K562 (cell line): ENCODE data around the gene RTP3. TPM values are rescaled to one million over a fixed set of nuclear protein-coding genes. Genes with fewer than 3 reads are reported as not detected.

Experiments
- ARID1B ChIP-seq: fragments of 450-650 bp; IDR thresholded peaks from 2 replicates; pipeline ENCODE4 v1.6.1; 2016; ENCODE audit warnings: antibody characterized with exemption, mild to moderate bottlenecking, inconsistent platforms
- CBFA2T3 ChIP-seq: fragments of 450-650 bp; IDR thresholded peaks from 2 replicates; pipeline ENCODE4 v1.6.1; 2017
- CHD1 ChIP-seq: fragments of 200-600 bp; sonication (generic); IDR thresholded peaks from one replicate; pipeline ENCODE4 v1.6.1; 2012; ENCODE audit warnings: mild to moderate bottlenecking, moderate library complexity, low read length, inconsistent platforms
- EGR1 ChIP-seq: fragments of 450-650 bp; conservative IDR thresholded peaks from 2 replicates; pipeline ENCODE4 v1.6.1; 2017; ENCODE audit warnings: mild to moderate bottlenecking
- EP300 ChIP-seq: IDR thresholded peaks from 2 replicates; pipeline ENCODE4 v1.6.1; 2012; ENCODE audit warnings: low read length, improper control_type of control experiment
- FOXK2 ChIP-seq, 2 experiments: fragments of 450-650 bp; IDR thresholded peaks in 1 of 2; conservative IDR thresholded peaks in 1 of 2; 2 replicates each; pipeline ENCODE4 v1.6.1; 2016; ENCODE audit warnings: low read depth in 2 of 2, mild to moderate bottlenecking in 1 of 2
- LCOR ChIP-seq: sonication (generic); formaldehyde crosslinking; IDR thresholded peaks from 2 replicates; pipeline ENCODE4 v1.8.0; 2022; ENCODE audit warnings: mild to moderate bottlenecking, missing genetic modification reagents
- polyA plus RNA-seq, 8 experiments: library from polyadenylated mRNA; depleted of rRNA in 4 of 8; stranded (reverse) in 5 of 8; unstranded in 3 of 8; fragments of >200 nt; fragmentation: Nextera tagmentation in 2 of 8; fragmentation: Illumina TruSeq in 1 of 8; extraction: Ambion mirVana in 2 of 8; extraction: Trizol in 1 of 8; gene quantifications; 2 replicates each; pipeline versions ENCODE4 v1.2.1 to v1.2.3, GENCODE V29; 2011 to 2014; ENCODE audit warnings: inconsistent platforms in 1 of 8, missing spikeins in 1 of 8
- total RNA-seq, 7 experiments: library from RNA; depleted of rRNA in 6 of 7; stranded (reverse); fragments of >200 nt in 6 of 7; fragmentation: Illumina TruSeq in 2 of 7; extraction: Trizol in 2 of 7; gene quantifications; 2 replicates each; pipeline versions ENCODE4 v1.2.1 to v1.2.3, GENCODE V29; 2011 to 2021; ENCODE audit warnings: low replicate concordance in 1 of 7
- TF ChIP-seq, protein P1 (sequence below), 2 experiments: fragments of 450-650 bp; IDR thresholded peaks; 2 replicates each; pipeline ENCODE4 v1.6.1; 2016; ENCODE audit warnings: mild to moderate bottlenecking in 2 of 2, borderline replicate concordance in 1 of 2, low read depth in 1 of 2, moderate library complexity in 1 of 2
- TF ChIP-seq, protein P2 (sequence below), 3 experiments: fragments of 200-800 bp in 1 of 3; sonication (Bioruptor generic) in 1 of 3; sonication (generic) in 1 of 3; formaldehyde crosslinking in 1 of 3; IDR thresholded peaks; 2 replicates each; pipeline versions ENCODE4 v1.6.1 to v1.8.0; 2016 to 2022; ENCODE audit warnings: mild to moderate bottlenecking in 2 of 3, missing compliant biosample characterization in 2 of 3, missing genetic modification characterization in 2 of 3, missing genetic modification reagents in 1 of 3
- TF ChIP-seq, protein P3 (sequence below): fragments of 450-650 bp; conservative IDR thresholded peaks from 2 replicates; pipeline ENCODE4 v1.6.1; 2016; ENCODE audit warnings: missing genetic modification characterization, low read depth, mild to moderate bottlenecking, control low read depth, missing compliant biosample characterization
- TF ChIP-seq, protein P4 (sequence below), 2 experiments: IDR thresholded peaks; 2 replicates each; pipeline ENCODE4 v1.6.1; 2012; ENCODE audit warnings: improper control_type of control experiment in 2 of 2, low read depth in 2 of 2, low read length in 2 of 2, borderline replicate concordance in 1 of 2

RTP3 gene
- total and polyA plus RNA-seq, 9 of the 15 experiments (the other 6 are each of a cell fraction or from before 2014, with no cell fraction given) = not detected

DNA sequence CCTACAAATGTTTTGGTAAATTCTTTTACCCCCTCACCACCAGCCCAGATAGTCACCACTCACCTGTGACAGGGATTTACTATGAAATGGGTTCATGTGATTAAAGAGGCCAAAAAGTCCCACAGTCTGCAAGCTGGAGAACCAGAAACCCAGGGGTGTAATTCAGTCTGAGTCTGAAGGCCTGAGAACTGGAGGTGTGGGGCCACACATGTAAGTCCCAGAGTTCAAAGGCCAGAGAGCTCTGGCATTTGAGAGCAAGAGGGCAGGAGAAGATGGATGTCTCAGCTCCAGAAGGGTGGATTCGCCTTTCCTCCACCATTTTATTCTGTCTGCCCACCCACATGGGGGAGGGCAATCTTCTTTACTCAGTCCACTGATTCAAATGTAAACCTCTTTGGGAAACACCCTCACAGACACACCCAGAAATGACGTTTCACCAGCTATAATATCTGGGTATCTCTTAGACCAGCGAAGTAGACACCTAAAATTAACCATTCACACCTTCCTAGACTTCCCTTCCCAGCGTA is 11.9 kb downstream of the RTP3 start (continued):
- TF ChIP-seq, protein P1, sequence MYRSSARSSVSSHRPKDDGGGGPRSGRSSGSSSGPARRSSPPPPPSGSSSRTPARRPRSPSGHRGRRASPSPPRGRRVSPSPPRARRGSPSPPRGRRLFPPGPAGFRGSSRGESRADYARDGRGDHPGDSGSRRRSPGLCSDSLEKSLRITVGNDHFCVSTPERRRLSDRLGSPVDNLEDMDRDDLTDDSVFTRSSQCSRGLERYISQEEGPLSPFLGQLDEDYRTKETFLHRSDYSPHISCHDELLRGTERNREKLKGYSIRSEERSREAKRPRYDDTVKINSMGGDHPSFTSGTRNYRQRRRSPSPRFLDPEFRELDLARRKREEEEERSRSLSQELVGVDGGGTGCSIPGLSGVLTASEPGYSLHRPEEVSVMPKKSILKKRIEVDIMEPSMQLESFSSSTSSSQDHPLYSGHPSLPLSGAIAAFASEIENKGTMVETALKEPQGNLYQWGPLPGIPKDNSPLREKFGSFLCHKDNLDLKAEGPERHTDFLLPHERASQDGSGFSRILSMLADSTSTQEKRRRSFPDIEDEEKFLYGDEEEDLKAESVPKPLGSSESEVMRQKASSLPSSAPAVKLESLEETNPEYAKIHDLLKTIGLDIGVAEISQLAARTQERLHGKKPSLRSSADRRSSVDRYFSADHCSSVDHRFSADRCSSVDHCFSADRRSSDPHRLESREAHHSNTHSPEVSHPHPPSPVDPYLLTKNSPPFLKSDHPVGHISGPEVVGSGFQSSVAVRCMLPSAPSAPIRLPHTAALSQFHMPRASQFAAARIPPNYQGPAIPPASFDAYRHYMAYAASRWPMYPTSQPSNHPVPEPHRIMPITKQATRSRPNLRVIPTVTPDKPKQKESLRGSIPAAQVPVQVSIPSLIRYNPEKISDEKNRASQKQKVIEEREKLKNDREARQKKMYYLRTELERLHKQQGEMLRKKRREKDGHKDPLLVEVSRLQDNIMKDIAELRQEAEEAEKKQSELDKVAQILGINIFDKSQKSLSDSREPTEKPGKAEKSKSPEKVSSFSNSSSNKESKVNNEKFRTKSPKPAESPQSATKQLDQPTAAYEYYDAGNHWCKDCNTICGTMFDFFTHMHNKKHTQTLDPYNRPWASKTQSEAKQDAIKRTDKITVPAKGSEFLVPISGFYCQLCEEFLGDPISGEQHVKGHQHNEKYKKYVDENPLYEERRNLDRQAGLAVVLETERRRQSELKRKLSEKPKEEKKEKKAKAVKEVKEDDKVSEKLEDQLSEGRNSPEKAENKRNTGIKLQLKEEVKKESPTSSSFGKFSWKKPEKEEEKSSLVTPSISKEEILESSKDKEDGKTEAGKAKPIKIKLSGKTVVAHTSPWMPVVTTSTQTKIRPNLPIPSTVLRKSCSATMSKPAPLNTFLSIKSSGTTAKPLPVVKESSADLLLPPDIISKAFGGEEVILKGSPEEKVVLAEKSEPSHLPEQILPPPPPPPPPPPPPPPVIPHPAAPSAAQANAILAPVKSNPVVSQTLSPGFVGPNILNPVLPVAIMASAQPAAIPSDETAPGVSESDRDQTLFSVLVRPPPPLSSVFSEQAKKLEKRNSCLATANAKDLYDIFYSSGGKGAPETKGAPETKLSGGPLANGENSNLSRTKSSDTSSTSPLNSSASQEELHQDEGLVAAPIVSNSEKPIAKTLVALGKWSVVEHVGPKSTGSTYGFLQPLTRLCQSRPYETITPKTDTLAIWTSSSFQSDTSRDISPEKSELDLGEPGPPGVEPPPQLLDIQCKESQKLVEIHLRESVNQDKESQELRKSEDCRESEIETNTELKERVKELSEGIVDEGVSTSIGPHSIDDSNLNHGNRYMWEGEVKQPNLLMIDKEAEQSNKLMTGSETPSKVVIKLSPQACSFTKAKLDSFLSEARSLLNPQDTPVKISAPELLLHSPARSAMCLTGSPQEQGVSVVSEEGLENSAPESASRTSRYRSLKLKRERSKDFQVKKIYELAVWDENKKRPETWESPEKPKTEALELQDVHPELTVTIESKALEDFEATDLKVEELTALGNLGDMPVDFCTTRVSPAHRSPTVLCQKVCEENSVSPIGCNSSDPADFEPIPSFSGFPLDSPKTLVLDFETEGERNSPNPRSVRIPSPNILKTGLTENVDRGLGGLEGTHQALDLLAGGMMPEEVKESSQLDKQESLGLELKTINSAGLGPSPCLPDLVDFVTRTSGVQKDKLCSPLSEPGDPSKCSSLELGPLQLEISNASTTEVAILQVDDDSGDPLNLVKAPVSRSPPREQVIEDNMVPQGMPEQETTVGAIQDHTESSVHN (IDR thresholded peaks at IDR 0.05; ENCODE audit: borderline replicate concordance in 1 of 2, low read depth in 1 of 2) = no peak
- TF ChIP-seq ARID1B (no peak), LCOR (CRISPR knock-in tag) (0 out of 2 replicates have a peak, but pooled peaks have one; percentile 16), CBFA2T3 (peak; percentile 10; the same call in 1 of the 2 replicates), EP300 (peak; percentile 10; the same call in 1 of the 2 replicates), FOXK2 (conservative IDR thresholded peaks at IDR 0.05 in 1 of 2, IDR thresholded peaks at IDR 0.05 in 1 of 2; ENCODE audit: low read depth in 2 of 2) (0 out of 4 replicates have a peak, but pooled peaks have one; percentile 27 to 38), CHD1 (peak; percentile 45), EGR1 (peak; percentile 54)
- TF ChIP-seq, protein P2, sequence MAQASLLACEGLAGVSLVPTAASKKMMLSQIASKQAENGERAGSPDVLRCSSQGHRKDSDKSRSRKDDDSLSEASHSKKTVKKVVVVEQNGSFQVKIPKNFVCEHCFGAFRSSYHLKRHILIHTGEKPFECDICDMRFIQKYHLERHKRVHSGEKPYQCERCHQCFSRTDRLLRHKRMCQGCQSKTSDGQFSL (CRISPR knock-in tag; IDR thresholded peaks at IDR 0.05) = no peak
- TF ChIP-seq, protein P2 (tag; IDR thresholded peaks at IDR 0.05) = peak in 1 of 2 experiments; percentile 58; a peak in 1 of 4 replicates
- TF ChIP-seq, protein P3, sequence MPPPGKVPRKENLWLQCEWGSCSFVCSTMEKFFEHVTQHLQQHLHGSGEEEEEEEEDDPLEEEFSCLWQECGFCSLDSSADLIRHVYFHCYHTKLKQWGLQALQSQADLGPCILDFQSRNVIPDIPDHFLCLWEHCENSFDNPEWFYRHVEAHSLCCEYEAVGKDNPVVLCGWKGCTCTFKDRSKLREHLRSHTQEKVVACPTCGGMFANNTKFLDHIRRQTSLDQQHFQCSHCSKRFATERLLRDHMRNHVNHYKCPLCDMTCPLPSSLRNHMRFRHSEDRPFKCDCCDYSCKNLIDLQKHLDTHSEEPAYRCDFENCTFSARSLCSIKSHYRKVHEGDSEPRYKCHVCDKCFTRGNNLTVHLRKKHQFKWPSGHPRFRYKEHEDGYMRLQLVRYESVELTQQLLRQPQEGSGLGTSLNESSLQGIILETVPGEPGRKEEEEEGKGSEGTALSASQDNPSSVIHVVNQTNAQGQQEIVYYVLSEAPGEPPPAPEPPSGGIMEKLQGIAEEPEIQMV (tag) = peak; percentile 50; the same call in 1 of the 2 replicates
- TF ChIP-seq, protein P4, sequence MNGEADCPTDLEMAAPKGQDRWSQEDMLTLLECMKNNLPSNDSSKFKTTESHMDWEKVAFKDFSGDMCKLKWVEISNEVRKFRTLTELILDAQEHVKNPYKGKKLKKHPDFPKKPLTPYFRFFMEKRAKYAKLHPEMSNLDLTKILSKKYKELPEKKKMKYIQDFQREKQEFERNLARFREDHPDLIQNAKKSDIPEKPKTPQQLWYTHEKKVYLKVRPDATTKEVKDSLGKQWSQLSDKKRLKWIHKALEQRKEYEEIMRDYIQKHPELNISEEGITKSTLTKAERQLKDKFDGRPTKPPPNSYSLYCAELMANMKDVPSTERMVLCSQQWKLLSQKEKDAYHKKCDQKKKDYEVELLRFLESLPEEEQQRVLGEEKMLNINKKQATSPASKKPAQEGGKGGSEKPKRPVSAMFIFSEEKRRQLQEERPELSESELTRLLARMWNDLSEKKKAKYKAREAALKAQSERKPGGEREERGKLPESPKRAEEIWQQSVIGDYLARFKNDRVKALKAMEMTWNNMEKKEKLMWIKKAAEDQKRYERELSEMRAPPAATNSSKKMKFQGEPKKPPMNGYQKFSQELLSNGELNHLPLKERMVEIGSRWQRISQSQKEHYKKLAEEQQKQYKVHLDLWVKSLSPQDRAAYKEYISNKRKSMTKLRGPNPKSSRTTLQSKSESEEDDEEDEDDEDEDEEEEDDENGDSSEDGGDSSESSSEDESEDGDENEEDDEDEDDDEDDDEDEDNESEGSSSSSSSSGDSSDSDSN (IDR thresholded peaks at IDR 0.05; ENCODE audit: borderline replicate concordance in 1 of 2, low read depth in 2 of 2, low read length in 2 of 2) = 0 out of 4 replicates have a peak, but pooled peaks of 1 of the 2 experiments have one; percentile 37
